GM20431 (cell line): Measurements from ENCODE around the gene TCF25.

ENCODE experiments used
- in situ Hi-C: fragments of 300-500 bp; cut with MseI, MboI; formaldehyde crosslinking; loops from one replicate; pipeline ENCODE4 v1.15.0; 2020; ENCODE audit warnings: low sequenced_read_pairs; ENCODE audit not compliant: unreplicated experiment

The TCF25 gene

GRCh38 chr16:89844739-89845339 lies 28.6 kb upstream of the TCF25 start:
- in situ Hi-C loops = no loop called here

DNA sequence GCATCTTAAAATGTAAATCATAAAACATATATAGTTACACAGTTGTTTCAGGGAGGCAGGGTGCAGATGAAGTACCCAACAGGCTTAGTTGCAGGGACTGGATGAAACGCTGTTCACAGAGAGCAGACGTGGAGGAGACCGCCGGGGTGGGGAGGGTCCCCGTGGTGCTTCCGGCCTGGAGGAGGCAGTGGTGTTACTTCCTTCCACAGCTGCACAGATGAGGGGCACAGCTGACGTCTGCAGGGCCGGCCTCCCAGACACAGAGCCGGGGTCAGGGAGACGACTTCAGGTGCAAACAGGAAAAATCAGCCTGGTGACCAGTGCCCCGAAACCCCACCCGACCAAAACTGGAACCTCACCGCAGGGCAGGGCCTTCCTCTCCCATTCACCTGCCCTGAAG lies 28.0 kb upstream of the TCF25 start:
- in situ Hi-C loops = no loop called here

DNA sequence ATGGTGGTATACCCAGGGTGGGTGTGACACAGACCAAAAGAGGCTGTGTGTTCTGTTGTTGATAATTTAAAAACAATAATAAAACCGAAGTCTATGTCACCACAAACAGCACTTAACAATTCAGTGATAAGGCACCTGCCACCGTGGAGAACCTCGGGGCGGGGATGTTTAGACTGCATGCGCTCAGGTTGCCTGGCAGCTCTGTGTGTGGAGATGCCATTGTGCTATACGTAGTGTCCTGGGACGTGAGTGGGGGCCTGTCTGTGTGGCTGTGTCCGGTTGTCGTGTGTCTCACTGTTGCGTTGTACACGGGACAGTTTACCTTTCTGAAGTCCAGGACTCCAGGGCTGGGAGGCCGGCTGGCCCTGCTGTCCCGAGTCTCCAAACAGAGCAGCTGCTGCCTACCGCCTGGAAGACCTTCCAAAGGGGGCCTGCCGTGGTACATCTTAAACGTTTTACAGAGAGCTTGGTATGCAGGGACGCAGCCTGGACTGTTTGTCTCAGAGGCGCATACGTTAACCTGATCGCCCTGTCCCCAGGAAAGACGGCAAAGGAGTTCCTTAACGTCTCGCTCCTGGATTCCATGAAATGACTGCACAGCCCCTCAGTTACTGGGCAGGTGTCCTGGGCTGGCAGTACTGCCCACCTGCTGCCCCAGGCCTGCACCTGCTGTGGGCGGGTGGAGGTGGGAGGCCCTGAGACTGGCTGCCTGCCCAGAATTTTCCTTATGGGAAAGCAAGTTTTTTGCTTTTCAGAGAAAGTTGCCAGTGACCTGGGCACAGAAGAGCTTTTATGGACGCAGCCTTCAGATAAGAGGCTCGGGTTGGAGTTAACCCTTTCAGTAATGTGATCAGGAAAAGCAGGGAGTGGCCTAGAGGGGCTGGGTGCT lies 26.1 kb upstream of the TCF25 start:
- in situ Hi-C loops = no loop called here

- in situ Hi-C loops = no loop called here
Measured at GRCh38 chr16:89847940-89848297, 25.5 kb upstream of the TCF25 start.

DNA sequence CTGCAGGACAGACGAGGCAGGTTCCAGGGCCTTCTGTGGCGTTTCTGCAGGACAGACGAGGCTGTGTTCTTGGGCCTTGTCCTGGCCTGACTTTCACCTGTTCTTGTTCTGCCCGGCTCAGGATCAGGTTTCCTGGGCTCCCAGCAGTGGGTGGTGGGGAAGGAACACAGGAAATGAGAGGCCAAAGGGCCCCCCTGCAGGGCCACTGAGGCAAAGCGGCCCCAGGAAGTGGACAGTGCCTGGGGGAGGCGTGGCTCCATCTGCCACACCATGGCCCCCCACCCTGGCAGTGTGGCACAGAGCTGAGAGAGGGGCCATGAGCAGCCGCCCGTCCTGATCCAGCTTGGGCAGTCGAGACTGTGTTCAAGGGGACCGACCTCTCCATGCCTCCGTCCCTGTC lies 24.4 kb upstream of the TCF25 start:
- in situ Hi-C loops = no loop called here

DNA sequence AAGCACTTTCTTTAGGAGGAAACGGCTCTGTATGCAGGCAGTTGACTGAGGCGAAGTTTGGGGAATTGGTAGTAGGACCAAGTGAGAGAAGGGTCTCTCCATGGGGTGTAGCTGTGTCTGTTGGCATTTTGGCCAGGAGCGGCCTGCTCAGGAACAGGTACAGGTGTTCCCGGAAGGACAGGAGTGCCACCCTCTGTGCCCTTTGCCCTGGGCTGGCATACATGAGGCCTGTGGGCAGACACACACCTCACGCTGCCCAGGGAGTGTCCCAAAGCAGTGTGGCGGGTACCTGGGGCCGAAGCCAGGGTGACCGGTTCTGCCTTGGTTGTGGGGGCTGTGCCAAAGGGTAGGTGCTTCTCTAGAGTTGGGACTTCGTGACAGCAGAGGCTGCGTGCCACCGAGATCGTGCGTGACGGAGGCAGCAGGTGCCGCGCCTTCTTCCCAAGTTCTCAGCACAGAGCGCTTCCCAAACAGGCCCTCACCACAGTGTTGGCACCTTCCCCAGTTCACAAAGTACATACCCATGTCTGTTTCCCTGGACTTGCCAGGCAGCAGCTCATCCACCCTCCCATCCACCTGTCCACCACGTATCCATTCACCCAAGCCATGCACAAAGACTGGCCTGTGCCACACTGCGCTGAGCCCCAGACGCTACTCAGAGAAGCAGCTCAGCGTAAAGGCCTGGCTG lies 19.9 kb upstream of the TCF25 start:
- in situ Hi-C loops = no loop called here

- in situ Hi-C loops = no loop called here
Measured at GRCh38 chr16:89855301-89855945, 18.0 kb upstream of the TCF25 start.

DNA sequence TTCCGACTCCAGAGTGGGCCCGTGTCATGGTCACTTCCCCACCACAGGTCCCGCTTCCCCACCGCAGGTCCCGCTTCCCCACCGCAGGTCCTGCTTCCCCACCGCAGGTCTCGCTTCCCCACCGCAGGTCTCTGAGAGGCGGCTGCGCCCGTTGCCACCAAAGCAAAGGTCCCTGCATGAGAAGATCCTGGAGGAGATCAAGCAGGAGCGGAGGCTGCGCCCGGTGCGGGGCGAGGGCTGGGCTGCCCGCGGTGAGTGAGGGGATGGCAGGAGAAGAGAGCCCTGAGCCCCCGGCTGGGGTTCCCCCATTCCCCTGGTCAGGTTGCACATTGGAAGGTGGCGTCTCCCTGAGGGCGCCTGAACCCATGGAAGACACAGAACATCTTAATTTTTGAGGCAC lies 17.4 kb upstream of the TCF25 start:
- in situ Hi-C loops = no loop called here

DNA sequence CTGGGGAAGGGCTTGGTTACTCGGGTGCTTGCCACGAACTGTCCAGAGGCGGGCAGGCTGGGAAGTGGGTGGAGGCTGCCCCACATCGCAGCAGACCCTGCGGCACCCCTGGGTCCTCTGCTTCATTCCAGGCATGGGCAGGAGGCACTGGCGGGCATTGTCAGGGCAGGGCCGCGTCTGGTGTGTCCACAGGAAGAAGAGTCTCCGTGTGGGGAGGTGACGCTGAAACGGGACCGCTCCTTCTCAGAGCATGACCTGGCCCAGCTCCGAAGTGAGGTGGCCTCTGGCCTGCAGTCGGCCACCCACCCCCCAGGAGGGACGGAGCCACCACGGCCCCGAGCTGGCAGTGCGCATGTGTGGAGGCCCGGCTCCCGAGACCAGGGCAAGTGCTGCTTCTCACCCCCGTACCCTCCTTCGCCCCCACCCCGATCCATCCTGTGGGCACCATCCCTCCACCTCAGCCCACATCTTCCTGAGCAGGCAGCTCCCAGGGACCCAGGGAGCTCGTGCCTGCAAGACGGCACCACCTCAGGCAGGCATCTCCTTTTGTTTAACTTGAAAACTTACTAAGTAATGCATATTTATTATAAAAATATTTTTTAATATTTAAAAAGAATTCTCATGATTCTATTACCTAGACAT lies 14.3 kb upstream of the TCF25 start:
- in situ Hi-C loops = no loop called here

DNA sequence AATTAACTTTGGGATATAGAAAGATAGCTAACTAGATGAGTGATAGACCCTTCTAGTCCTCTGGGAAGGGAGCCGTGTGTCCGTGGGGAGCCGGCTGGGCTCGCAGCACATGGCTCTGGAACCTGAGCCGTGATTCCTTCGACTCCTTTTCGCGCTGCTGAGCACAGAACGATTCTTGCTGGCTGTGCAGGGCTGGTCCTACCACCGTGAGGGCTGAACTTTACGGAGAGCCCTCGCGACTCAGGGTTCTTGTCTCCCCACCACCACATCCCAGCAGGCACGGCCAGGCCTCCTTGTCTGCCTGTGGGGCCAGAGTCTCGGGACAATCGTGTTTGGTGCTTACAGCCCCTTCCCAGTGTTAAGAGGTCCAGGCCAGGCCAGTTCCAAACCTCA lies 13.8 kb upstream of the TCF25 start:
- in situ Hi-C loops = no loop called here

GRCh38 chr16:89860747-89861304 lies 12.6 kb upstream of the TCF25 start:
- in situ Hi-C loops = no loop called here

DNA sequence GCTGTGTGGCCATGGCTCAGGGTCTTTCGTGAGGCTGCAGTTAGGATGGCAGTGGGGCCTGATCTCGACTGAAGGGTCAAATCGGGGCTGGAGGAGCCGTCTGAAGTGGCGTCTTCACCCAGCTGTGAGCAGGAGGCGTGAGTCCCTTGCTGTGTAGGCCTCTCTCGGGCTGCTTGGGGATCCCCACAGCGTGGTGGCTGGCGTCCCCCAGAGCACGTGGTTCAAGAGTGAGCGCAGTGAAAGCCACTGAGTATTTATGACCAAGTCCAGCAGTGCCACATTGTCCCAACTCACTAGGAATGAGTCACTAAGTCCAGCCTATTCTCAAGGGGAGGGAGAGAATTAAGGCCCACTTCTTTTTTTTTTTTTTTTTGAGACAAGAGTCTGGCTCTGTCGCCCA lies 11.7 kb upstream of the TCF25 start:
- in situ Hi-C loops = no loop called here

GRCh38 chr16:89862732-89863131 lies 10.7 kb upstream of the TCF25 start:
- in situ Hi-C loops = no loop called here

DNA sequence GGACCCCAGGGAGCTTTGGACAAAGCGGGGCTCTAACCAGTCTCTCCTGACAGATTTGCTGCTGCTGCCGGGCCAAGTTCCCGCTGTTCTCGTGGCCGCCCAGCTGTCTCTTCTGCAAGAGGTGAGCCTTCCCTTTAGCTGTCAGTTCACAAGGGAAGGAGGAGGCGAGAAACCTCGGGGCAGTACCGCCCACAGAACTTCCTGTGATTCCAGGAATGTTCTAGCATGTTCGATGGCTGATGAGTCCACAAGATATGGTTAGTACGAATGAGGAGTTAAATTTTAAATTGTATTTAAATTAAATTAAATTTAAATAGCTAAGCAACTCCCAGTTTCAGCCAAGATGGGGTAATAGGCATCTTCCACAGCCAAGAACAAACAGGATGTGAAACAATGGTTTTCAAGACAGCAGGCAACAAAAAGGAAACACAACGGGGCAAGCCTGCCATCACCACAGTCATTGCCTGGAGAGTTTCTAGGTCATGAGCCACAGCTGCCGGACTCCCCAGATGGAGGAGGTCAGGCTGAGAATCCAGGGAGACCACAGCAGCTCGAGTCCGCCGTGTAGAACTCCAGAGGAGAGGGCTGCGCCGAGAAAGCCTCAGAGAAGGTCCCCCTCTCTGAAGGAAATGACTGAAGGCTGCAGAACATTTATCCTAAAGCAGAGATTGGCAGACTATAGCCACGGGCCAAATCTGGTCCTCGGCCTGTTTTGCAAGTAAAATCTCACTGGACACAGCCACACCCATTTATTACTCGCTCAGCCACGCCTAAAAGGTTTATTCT lies 9.5 kb upstream of the TCF25 start:
- in situ Hi-C loops = no loop called here

GRCh38 chr16:89864527-89864820 lies 8.9 kb upstream of the TCF25 start:
- in situ Hi-C loops = no loop called here

DNA sequence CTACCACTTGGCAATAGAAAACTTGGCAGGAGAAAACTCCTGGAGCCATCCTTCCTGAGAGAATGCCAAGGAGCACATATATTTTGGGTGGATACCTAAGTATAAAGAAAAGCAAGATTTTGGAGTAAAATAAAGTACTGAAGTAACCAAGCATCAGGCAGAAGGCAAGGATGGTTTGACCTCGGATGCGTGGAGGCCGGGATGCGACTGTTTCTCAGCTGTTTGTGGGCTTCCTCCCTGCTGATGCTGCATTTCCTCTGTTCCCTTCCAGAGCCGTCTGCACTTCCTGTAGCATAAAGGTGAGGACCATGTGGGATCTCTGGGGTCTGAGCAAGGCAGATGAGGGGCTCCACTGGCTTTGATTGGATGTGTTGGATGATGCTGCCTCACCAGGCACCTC lies 5.5 kb upstream of the TCF25 start:
- in situ Hi-C loops = no loop called here

DNA sequence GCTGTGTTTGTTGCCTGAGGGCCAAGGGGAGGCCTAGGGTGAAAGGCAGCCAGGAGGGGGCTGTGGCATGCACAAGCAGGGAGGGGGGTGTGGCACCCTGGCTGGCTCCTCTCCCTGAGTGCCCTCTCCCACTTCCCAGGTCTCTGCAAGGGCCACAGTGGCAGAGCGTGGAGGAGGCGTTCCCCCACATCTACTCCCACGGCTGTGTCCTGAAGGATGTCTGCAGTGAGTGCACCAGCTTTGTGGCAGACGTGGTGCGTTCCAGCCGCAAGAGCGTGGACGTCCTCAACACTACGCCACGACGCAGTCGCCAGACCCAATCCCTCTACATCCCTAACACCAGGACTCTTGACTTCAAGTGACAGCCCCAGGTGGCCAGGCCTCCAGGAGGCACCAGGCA lies 3.5 kb upstream of the TCF25 start:
- in situ Hi-C loops = no loop called here

- in situ Hi-C loops = no loop called here
Measured at GRCh38 chr16:89870440-89870839, 3.0 kb upstream of the TCF25 start.

DNA sequence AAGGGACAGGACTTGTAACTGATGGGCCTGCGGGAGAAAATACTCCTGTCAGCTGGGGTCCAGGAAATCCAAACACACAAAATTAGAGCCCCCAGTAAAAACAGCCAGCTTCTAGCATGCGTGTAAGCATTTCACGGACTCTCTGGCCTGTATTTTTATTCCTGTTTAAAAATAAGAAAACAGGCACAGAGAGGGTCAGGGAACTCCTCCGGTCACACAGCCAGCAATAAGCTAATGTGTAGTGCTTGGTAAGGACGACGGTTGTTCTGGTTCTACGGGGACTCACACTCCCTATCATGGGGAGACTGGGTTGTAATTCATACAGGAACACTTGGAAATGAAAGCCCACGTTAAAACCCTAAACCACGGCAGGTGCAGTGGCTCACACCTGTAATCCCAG lies 1.5 kb upstream of the TCF25 start:
- in situ Hi-C loops = no loop called here
